ENCODE measurements around the gene ARHGDIA. TPM values are rescaled to one million over a fixed set of nuclear protein-coding genes. Genes with fewer than 3 reads are reported as not detected.

The ARHGDIA gene
- total RNA-seq, 6 experiments from 2014 or later = 92.4 to 162 (median 137) TPM

GRCh38 chr17:81902023-81902652, 31.0 kb upstream of the ARHGDIA start, which contains the start of gene NPB:
TSS of gene NPB (plus strand) at chr17:81902238. CDS start at chr17:81902278, 40 bp downstream.
- Histone ChIP-seq H3K27me3 (no peaks in the 10 kb centered on the region), H3K9me3 (no peaks in the 10 kb centered on the region), H3K27ac (no peak within 1 kb of the TSS), H3K36me3 (peaks cover 0 to 49% (median 12%) of the 10 kb centered on the region in 4 donors), H3K4me3 (peak within 1 kb of the TSS in 2 of 3 donors; percentile 18 to 24), H3K4me1 (peaks cover 0 to 21% (median 5%) of the 10 kb centered on the region in 4 donors)
- ATAC-seq (peak; percentile 45 to 63 (median 50)), DNase-seq (peak; percentile 33 to 64 (median 55))
- intact Hi-C loops (cut with DNase I) = no loop called here
- 2% methylated on average over 11 of the region's 79 CpGs for WGBS (ENCODE audit: insufficient coverage, low coverage, low lambda C conversion rate, missing lambda C conversion rate)
- TF ChIP-seq POLR2A (IDR thresholded peaks at IDR 0.05) = peak; percentile 32
- TF ChIP-seq CTCF (IDR thresholded peaks at IDR 0.05) = no peak

GRCh38 chr17:81901167-81902022, 30.3 kb upstream of the ARHGDIA start:
- Histone ChIP-seq H3K27ac (no peak overlapping the region), H3K4me3 (peak overlapping the region in 1 of 3 donors; percentile 24), H3K9me3 (no peaks in the 10 kb centered on the region), H3K27me3 (no peaks in the 10 kb centered on the region), H3K36me3 (peaks cover 0 to 42% (median 11%) of the 10 kb centered on the region in 4 donors), H3K4me1 (peaks cover 0 to 21% (median 5%) of the 10 kb centered on the region in 4 donors)
- TF ChIP-seq CTCF (IDR thresholded peaks at IDR 0.05) (no peak), POLR2A (IDR thresholded peaks at IDR 0.05) (no peak)
- intact Hi-C loops (cut with DNase I) = no loop called here
- DNase-seq (no peak), ATAC-seq (peak in 2 of 4 donors; percentile 1 to 8)
- WGBS (ENCODE audit: insufficient coverage, low coverage, low lambda C conversion rate, missing lambda C conversion rate) = 86% methylated on average over 6 of the region's 21 CpGs

GRCh38 chr17:81900181-81900820, 29.2 kb upstream of the ARHGDIA start:
- Histone ChIP-seq H3K9me3 (no peaks in the 10 kb centered on the region), H3K4me1 (peaks cover 0 to 21% (median 5%) of the 10 kb centered on the region in 4 donors), H3K27me3 (no peaks in the 10 kb centered on the region), H3K4me3 (no peak overlapping the region), H3K27ac (no peak overlapping the region), H3K36me3 (peaks cover 0 to 41% (median 10%) of the 10 kb centered on the region in 4 donors)
- no peak for ATAC-seq
- WGBS (ENCODE audit: insufficient coverage, low coverage, low lambda C conversion rate, missing lambda C conversion rate) = 80% methylated on average over 6 of the region's 18 CpGs
- intact Hi-C loops (cut with DNase I) = no loop called here
- no peak for DNase-seq
- no peak for TF ChIP-seq CTCF (IDR thresholded peaks at IDR 0.05)
- peak; percentile 18 for TF ChIP-seq POLR2A (IDR thresholded peaks at IDR 0.05)

GRCh38 chr17:81899514-81900166, 28.5 kb upstream of the ARHGDIA start:
- ATAC-seq (no peak), DNase-seq (peak in 1 of 3 donors; percentile 48)
- Histone ChIP-seq H3K27me3 (no peaks in the 10 kb centered on the region), H3K4me1 (peaks cover 0 to 21% (median 5%) of the 10 kb centered on the region in 4 donors), H3K27ac (no peak overlapping the region), H3K9me3 (no peaks in the 10 kb centered on the region), H3K36me3 (peaks cover 0 to 40% (median 10%) of the 10 kb centered on the region in 4 donors), H3K4me3 (no peak overlapping the region)
- no peak for TF ChIP-seq CTCF (IDR thresholded peaks at IDR 0.05)
- TF ChIP-seq POLR2A (IDR thresholded peaks at IDR 0.05) = no peak
- 59% methylated on average over 8 of the region's 22 CpGs for WGBS (ENCODE audit: insufficient coverage, low coverage, low lambda C conversion rate, missing lambda C conversion rate)
- intact Hi-C loops (cut with DNase I) = no loop called here
